CD8-positive, alpha-beta memory T cell (primary cell): Measurements from ENCODE around the gene RIN3. TPM values are rescaled to one million over a fixed set of nuclear protein-coding genes. Genes with fewer than 3 reads are reported as not detected.

Source experiments
- CTCF ChIA-PET: fragments of 350-600 bp; sonication (Branson Sonifier 250); formaldehyde crosslinking; loops from one replicate; lab custom pipeline; 2021; ENCODE audit warnings: antibody characterized with exemption; lab: Charles Lee
- POLR2A ChIA-PET: fragments of 350-600 bp; sonication (Branson Sonifier 250); formaldehyde crosslinking; loops from one replicate; lab custom pipeline; 2021; ENCODE audit warnings: antibody characterized with exemption; lab: Charles Lee
- DNase-seq, 5 donors: peaks; one replicate each; pipeline versions ENCODE4 v3.0.0 to v3.0.0-alpha.2; 2020 to 2022; ENCODE audit warnings: mixed read lengths in 1 of 5
- H3K27ac ChIP-seq: one replicate; pipeline ENCODE4 v1.7.0; 2013; ENCODE audit warnings: low read depth, mild to moderate bottlenecking, low read length, moderate library complexity
- H3K27me3 ChIP-seq: 2 replicates; pipeline ENCODE4 v1.7.0; 2013; ENCODE audit warnings: low read length, mild to moderate bottlenecking; ENCODE audit not compliant: insufficient read depth, poor library complexity, severe bottlenecking
- H3K36me3 ChIP-seq: 2 replicates; pipeline ENCODE4 v1.7.0; 2013; ENCODE audit warnings: mild to moderate bottlenecking, low read length, moderate library complexity; ENCODE audit not compliant: insufficient read depth
- H3K4me1 ChIP-seq: 2 replicates; pipeline ENCODE4 v1.7.0; 2013; ENCODE audit warnings: mild to moderate bottlenecking, low read length, moderate library complexity; ENCODE audit not compliant: insufficient read depth
- H3K4me3 ChIP-seq: 2 replicates; pipeline ENCODE4 v1.7.0; 2013; ENCODE audit warnings: mild to moderate bottlenecking, low read length
- H3K9me3 ChIP-seq: 2 replicates; pipeline ENCODE4 v1.7.0; 2013; ENCODE audit warnings: mild to moderate bottlenecking, low read length
- H3K27ac Mint-ChIP-seq, 8 donors: one replicate each; pipeline ENCODE4 v1.8.0; 2020 to 2021; ENCODE audit warnings: mixed read lengths in 8 of 8, mild to moderate bottlenecking in 6 of 8, inconsistent platforms in 3 of 8, moderate library complexity in 3 of 8
- H3K27me3 Mint-ChIP-seq, 2 donors: one replicate each; pipeline ENCODE4 v1.8.0; 2020 to 2021; ENCODE audit warnings: mixed read lengths in 2 of 2, mild to moderate bottlenecking in 1 of 2, moderate library complexity in 1 of 2
- H3K36me3 Mint-ChIP-seq, 3 donors: one replicate each; pipeline ENCODE4 v1.8.0; 2020 to 2021; ENCODE audit warnings: mixed read lengths in 3 of 3, inconsistent platforms in 1 of 3, mild to moderate bottlenecking in 1 of 3
- H3K4me1 Mint-ChIP-seq, 3 donors: one replicate each; pipeline ENCODE4 v1.8.0; 2020 to 2021; ENCODE audit warnings: mixed read lengths in 3 of 3, inconsistent platforms in 1 of 3, mild to moderate bottlenecking in 1 of 3
- H3K4me3 Mint-ChIP-seq, 7 donors: one replicate each; pipeline ENCODE4 v1.8.0; 2020 to 2021; ENCODE audit warnings: mixed read lengths in 7 of 7, mild to moderate bottlenecking in 6 of 7, moderate library complexity in 4 of 7, inconsistent platforms in 2 of 7
- H3K9me3 Mint-ChIP-seq, 5 donors: one replicate each; pipeline ENCODE4 v1.8.0; 2020 to 2022; ENCODE audit warnings: mixed read lengths in 5 of 5, mild to moderate bottlenecking in 3 of 5, moderate library complexity in 2 of 5, inconsistent platforms in 1 of 5
- polyA plus RNA-seq: library from polyadenylated mRNA; unstranded; fragments of 300-500 nt; fragmentation: Illumina TruSeq; gene quantifications from one replicate; pipeline ENCODE4 v1.2.3, GENCODE V29; 2021
- total RNA-seq, 2 experiments: library from RNA; stranded (reverse); gene quantifications; one replicate each; pipeline ENCODE4 v1.2.3, GENCODE V29; 2021

Gene RIN3
- total and polyA plus RNA-seq, 3 experiments from 2014 or later: 31.9 to 47.4 (median 46.0) TPM

DNA sequence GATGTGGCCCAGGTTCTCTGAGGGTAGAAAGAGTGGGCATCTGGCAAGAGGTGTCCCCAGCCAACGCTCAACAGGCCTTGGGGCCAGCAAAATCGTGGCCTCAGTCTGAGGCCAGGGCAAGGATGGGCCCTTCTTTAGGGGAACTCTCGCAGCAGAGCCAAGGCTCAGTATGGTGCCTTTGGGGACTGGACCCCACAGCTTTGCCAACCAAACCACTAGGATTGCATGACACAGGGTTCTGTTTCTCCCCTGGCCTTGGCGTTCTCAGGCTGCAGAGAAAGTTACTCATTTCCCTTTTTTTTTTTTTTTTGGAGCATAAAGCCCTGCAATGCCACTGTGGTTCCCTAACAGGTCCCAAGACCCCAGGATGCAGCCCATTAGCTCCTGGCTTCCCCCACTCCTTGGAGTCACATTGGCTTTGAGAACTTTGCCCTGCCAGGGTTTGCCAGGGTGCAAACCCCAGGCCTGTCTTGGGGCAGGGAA lies 134.3 kb downstream of the RIN3 start:
- no peaks in the 10 kb centered on the region for H3K9me3 Mint-ChIP-seq
- H3K4me3 ChIP-seq: no peak overlapping the region
- H3K27me3 Mint-ChIP-seq: peaks cover 0 to 3% of the 10 kb centered on the region in 2 donors
- POLR2A ChIA-PET: interaction anchor here (0.5 to 0.6 kb wide), 2 partner anchors 24 to 250 kb away, joined by 3 to 7 read pairs; no protein-coding TSS in a partner anchor
- peaks cover 2 to 36% (median 11%) of the 10 kb centered on the region in 3 donors for H3K36me3 Mint-ChIP-seq
- H3K4me1 Mint-ChIP-seq: peaks cover 64 to 78% (median 66%) of the 10 kb centered on the region in 3 donors
- H3K4me1 ChIP-seq: peaks cover 66% of the 10 kb centered on the region
- H3K27ac ChIP-seq: no peak overlapping the region
- no peaks in the 10 kb centered on the region for H3K36me3 ChIP-seq
- H3K9me3 ChIP-seq: no peaks in the 10 kb centered on the region
- H3K4me3 Mint-ChIP-seq: no peak overlapping the region
- no peaks in the 10 kb centered on the region for H3K27me3 ChIP-seq
- CTCF ChIA-PET: interaction anchor here (1.1 to 8.1 kb wide), 2 partner anchors 34 to 59 kb away, joined by 3 to 58 read pairs; no protein-coding TSS in a partner anchor
- DNase-seq: no peak
- peak overlapping the region in 7 of 8 donors; percentile 92 to 100 (median 95) for H3K27ac Mint-ChIP-seq

DNA sequence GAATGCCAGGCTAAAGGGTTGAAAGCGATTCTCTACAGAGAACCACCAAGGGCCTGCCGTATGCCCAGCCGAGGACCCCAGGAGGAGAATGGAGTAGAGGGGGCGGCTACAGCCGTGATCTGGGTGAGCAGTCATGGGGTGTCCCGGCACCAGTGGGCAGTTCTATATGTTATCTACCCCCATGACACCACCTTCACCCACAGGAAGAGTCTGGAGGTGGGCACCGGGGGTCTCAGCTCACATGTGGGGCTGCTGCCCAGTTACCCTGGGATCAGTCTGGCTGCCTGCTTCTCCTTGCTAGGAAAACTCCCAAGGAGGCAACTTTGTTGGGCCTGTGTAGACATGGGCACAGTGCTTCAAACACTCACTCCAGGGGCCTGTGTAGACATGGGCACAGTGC lies 135.5 kb downstream of the RIN3 start:
- Histone ChIP-seq H3K9me3 (no peaks in the 10 kb centered on the region), H3K4me3 (no peak overlapping the region), H3K27me3 (no peaks in the 10 kb centered on the region), H3K4me1 (peaks cover 66% of the 10 kb centered on the region), H3K36me3 (no peaks in the 10 kb centered on the region), H3K27ac (no peak overlapping the region)
- H3K4me3 Mint-ChIP-seq: peak overlapping the region in 1 of 7 donors; percentile 78
- ChIA-PET CTCF (interaction anchor here (8.1 kb wide), 1 partner anchor 35 kb away, joined by 58 read pairs; no protein-coding TSS in a partner anchor), POLR2A (no interaction called here)
- peak overlapping the region; percentile 91 to 100 (median 98) for H3K27ac Mint-ChIP-seq
- H3K36me3 Mint-ChIP-seq: peaks cover 4 to 36% (median 16%) of the 10 kb centered on the region in 3 donors
- H3K27me3 Mint-ChIP-seq: peaks cover 0 to 3% of the 10 kb centered on the region in 2 donors
- no peaks in the 10 kb centered on the region for H3K9me3 Mint-ChIP-seq
- H3K4me1 Mint-ChIP-seq: peaks cover 72 to 89% (median 73%) of the 10 kb centered on the region in 3 donors
- peak in 1 of 5 donors; percentile 41 for DNase-seq

DNA sequence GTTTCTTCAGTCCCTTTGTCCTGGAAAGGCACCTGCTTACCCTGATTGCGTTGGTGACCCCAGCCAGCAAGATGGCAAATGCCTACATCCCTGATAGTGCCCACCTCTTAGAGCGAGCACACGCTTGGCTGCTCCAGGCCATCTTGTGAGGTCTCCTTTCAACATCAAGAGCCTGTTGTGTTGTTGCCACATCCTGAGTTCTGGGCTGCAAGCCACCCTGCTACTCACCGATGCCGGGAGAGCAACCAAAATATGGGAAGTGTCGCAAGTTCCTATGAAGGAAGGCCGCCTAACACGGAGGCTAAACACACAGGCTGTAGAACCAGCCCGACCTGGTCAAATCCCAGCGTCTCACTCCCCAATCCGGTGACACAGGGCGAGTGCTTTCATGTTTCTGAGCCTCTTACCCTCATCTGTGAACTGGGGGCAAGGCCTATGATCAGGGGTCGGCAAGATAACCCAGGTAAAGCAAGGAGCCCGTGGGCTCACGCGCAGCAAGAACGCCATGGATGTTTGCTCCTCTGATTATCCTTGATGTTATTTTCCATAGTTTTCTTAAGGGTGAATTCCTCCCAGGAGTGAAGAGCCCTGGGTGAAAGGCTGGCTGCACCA lies 136.5 kb downstream of the RIN3 start:
- Histone ChIP-seq H3K4me1 (peaks cover 66% of the 10 kb centered on the region), H3K9me3 (no peaks in the 10 kb centered on the region), H3K36me3 (no peaks in the 10 kb centered on the region), H3K27ac (peak overlapping the region; percentile 66), H3K4me3 (peak overlapping the region; percentile 63), H3K27me3 (no peaks in the 10 kb centered on the region)
- peak overlapping the region in 6 of 7 donors; percentile 32 to 91 (median 61) for H3K4me3 Mint-ChIP-seq
- peaks cover 0 to 3% of the 10 kb centered on the region in 2 donors for H3K27me3 Mint-ChIP-seq
- H3K4me1 Mint-ChIP-seq: peaks cover 78 to 97% (median 81%) of the 10 kb centered on the region in 3 donors
- peak in 2 of 5 donors; percentile 43 to 46 for DNase-seq
- H3K27ac Mint-ChIP-seq: peak overlapping the region; percentile 92 to 100 (median 98)
- ChIA-PET CTCF (interaction anchor here (0.9 to 8.1 kb wide), 3 partner anchors 32 to 48 kb away, joined by 3 to 58 read pairs (median 3); no protein-coding TSS in a partner anchor), POLR2A (interaction anchor here (0.6 to 1.0 kb wide), 2 partner anchors 115 to 144 kb away, joined by 3 read pairs; partner anchors contain the start of gene GOLGA5)
- peaks cover 9 to 32% (median 9%) of the 10 kb centered on the region in 3 donors for H3K36me3 Mint-ChIP-seq
- no peaks in the 10 kb centered on the region for H3K9me3 Mint-ChIP-seq

DNA sequence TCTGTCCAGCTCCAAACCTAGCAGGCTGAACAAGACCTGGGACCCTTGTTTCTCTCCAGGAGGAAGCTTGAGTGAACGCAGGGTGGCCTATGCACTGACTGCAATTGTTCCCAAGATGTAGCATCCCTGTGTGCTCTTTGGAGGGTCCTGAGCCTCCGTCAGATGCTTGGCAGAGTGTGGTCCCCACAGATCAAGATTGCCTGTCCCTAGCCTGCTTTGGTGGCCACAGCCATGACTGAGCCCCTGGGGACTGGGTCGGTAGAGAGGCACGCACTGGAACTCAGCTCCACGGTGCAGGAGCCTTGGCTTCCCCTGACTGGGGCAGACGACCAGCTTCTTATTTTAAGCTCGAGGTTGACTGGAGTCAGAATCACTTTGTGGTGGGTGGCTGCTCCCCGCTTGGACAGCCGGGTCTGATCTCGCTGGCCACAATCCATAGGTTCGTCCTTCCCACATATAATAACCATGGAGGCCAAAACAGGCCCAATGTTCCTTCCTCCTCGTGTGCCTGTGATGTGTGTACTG lies 137.1 kb downstream of the RIN3 start:
- peaks cover under 1% of the 10 kb centered on the region for H3K36me3 ChIP-seq
- H3K4me1 Mint-ChIP-seq: peaks cover 82 to 98% (median 82%) of the 10 kb centered on the region in 3 donors
- no peaks in the 10 kb centered on the region for H3K9me3 Mint-ChIP-seq
- ChIA-PET POLR2A (interaction anchor here (0.5 to 3.4 kb wide), 6 partner anchors 26 to 529 kb away, joined by 3 to 21 read pairs (median 4); partner anchors contain the start of genes CPSF2, GOLGA5 and NDUFB1), CTCF (interaction anchor here (0.9 to 8.1 kb wide), 7 partner anchors 9 to 64 kb away, joined by 3 to 58 read pairs (median 3); no protein-coding TSS in a partner anchor)
- H3K27me3 ChIP-seq: no peaks in the 10 kb centered on the region
- H3K27me3 Mint-ChIP-seq: peaks cover 0 to 3% of the 10 kb centered on the region in 2 donors
- H3K4me3 ChIP-seq: peak overlapping the region; percentile 63
- H3K4me3 Mint-ChIP-seq: peak overlapping the region; percentile 72 to 95 (median 89)
- H3K36me3 Mint-ChIP-seq: peaks cover 9 to 34% (median 14%) of the 10 kb centered on the region in 3 donors
- H3K27ac ChIP-seq: peak overlapping the region; percentile 66
- DNase-seq: peak in 1 of 5 donors; percentile 14
- H3K4me1 ChIP-seq: peaks cover 64% of the 10 kb centered on the region
- H3K9me3 ChIP-seq: no peaks in the 10 kb centered on the region
- H3K27ac Mint-ChIP-seq: peak overlapping the region; percentile 92 to 100 (median 98)

DNA sequence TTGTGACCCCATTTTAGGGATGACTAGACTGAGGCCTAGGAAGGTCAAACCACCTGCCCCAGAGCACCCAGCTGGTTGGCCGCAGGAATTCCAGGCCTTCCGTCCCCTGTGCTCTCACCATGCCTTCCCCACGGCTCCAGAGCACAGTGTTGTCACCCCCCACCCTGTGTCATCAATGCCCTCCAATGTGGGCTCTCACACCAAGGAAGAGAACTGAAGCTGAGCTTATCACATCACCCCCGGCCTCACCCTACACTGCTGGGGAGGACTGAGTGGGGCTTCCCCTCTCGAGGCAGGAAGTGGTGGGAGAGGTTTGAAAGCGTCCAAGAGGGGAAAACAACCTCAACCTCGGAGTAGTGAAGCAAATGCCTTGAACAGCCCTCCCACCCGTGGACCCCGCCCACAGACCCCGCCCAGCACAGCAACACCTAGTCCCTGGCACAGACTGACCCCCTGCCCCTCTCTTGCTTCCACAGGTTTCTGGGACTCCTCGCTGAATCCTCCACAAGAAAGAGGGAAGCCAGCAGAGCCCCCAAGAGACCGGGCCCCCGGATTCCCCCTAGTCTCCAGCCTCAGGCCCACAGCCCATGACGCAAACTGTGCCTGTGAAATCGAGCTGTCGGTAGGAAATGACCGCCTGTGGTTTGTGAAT lies 137.7 kb downstream of the RIN3 start:
- POLR2A ChIA-PET: interaction anchor here (0.5 to 3.4 kb wide), 6 partner anchors 14 to 530 kb away, joined by 3 to 21 read pairs (median 4); partner anchors contain the start of genes CPSF2, GOLGA5 and NDUFB1
- H3K36me3 ChIP-seq: peaks cover 6% of the 10 kb centered on the region
- DNase-seq: peak; percentile 61 to 91 (median 85)

DNA sequence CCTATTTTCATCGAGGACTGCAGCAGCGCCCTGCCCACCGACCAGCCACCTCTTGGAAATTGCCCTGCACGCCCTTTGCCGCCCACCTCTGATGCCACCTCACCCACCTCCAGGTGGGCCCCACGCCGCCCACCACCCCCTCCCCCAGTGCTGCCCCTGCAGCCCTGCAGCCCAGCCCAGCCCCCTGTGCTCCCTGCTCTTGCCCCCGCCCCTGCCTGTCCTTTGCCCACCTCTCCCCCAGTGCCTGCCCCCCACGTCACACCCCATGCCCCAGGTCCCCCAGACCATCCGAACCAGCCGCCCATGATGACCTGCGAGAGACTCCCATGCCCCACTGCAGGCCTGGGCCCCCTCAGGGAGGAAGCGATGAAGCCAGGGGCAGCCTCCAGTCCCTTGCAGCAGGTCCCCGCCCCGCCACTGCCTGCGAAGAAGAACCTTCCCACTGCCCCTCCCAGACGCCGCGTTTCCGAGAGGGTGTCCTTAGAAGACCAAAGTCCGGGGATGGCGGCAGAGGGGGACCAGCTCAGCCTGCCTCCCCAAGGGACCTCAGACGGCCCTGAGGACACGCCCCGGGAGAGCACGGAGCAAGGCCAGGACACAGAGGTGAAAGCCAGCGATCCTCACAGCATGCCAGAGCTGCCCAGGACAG lies 138.3 kb downstream of the RIN3 start:
- DNase-seq: peak in 3 of 5 donors; percentile 11 to 54 (median 46)

More for the DNA sequence above, 137.7 kb downstream of the RIN3 start:
- H3K9me3 ChIP-seq: no peaks in the 10 kb centered on the region
- peaks cover 0 to 3% of the 10 kb centered on the region in 2 donors for H3K27me3 Mint-ChIP-seq
- no peaks in the 10 kb centered on the region for H3K27me3 ChIP-seq
- H3K4me1 Mint-ChIP-seq: peaks cover 82 to 98% (median 83%) of the 10 kb centered on the region in 3 donors
- peak overlapping the region; percentile 66 for H3K27ac ChIP-seq
- H3K36me3 Mint-ChIP-seq: peaks cover 9 to 38% (median 19%) of the 10 kb centered on the region in 3 donors
- H3K9me3 Mint-ChIP-seq: no peaks in the 10 kb centered on the region
- peaks cover 64% of the 10 kb centered on the region for H3K4me1 ChIP-seq
- peak overlapping the region; percentile 92 to 100 (median 98) for H3K27ac Mint-ChIP-seq
- peak overlapping the region; percentile 63 for H3K4me3 ChIP-seq
- CTCF ChIA-PET: interaction anchor here (0.9 to 8.1 kb wide), 8 partner anchors 8 to 65 kb away, joined by 3 to 58 read pairs (median 3); no protein-coding TSS in a partner anchor
- peak overlapping the region; percentile 72 to 95 (median 89) for H3K4me3 Mint-ChIP-seq

More for the DNA sequence above, 138.3 kb downstream of the RIN3 start:
- H3K9me3 Mint-ChIP-seq: no peaks in the 10 kb centered on the region
- Histone ChIP-seq H3K9me3 (no peaks in the 10 kb centered on the region), H3K27me3 (no peaks in the 10 kb centered on the region), H3K4me1 (peaks cover 64% of the 10 kb centered on the region), H3K4me3 (peak overlapping the region; percentile 63), H3K36me3 (peaks cover 6% of the 10 kb centered on the region), H3K27ac (peak overlapping the region; percentile 66)
- H3K4me3 Mint-ChIP-seq: peak overlapping the region; percentile 72 to 95 (median 89)
- CTCF ChIA-PET: interaction anchor here (0.9 to 8.1 kb wide), 8 partner anchors 8 to 66 kb away, joined by 3 to 58 read pairs (median 3); no protein-coding TSS in a partner anchor
- peaks cover 9 to 43% (median 20%) of the 10 kb centered on the region in 3 donors for H3K36me3 Mint-ChIP-seq
- peak overlapping the region; percentile 92 to 100 (median 98) for H3K27ac Mint-ChIP-seq
- H3K4me1 Mint-ChIP-seq: peaks cover 82 to 98% (median 83%) of the 10 kb centered on the region in 3 donors
- POLR2A ChIA-PET: interaction anchor here (1.0 to 3.4 kb wide), 4 partner anchors 15 to 530 kb away, joined by 3 to 21 read pairs (median 10); partner anchors contain the start of genes CPSF2 and NDUFB1
- peaks cover 0 to 3% of the 10 kb centered on the region in 2 donors for H3K27me3 Mint-ChIP-seq
